ENCODE data around the gene PER2.

GRCh38 chr2:238272156-238272555 is 16.3 kb downstream of the PER2 start:
- TF ChIP-seq SMAD3 (CRISPR knock-in tag; IDR thresholded peaks at IDR 0.05; ENCODE audit: borderline replicate concordance): no peak
- TF ChIP-seq TP53 (CRISPR knock-in tag; IDR thresholded peaks at IDR 0.05): no peak
- TF ChIP-seq, protein P1, sequence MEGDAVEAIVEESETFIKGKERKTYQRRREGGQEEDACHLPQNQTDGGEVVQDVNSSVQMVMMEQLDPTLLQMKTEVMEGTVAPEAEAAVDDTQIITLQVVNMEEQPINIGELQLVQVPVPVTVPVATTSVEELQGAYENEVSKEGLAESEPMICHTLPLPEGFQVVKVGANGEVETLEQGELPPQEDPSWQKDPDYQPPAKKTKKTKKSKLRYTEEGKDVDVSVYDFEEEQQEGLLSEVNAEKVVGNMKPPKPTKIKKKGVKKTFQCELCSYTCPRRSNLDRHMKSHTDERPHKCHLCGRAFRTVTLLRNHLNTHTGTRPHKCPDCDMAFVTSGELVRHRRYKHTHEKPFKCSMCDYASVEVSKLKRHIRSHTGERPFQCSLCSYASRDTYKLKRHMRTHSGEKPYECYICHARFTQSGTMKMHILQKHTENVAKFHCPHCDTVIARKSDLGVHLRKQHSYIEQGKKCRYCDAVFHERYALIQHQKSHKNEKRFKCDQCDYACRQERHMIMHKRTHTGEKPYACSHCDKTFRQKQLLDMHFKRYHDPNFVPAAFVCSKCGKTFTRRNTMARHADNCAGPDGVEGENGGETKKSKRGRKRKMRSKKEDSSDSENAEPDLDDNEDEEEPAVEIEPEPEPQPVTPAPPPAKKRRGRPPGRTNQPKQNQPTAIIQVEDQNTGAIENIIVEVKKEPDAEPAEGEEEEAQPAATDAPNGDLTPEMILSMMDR (IDR thresholded peaks at IDR 0.05): no peak
- no peak for TF ChIP-seq FOXK1 (CRISPR knock-in tag; IDR thresholded peaks at IDR 0.05)
- no peak for TF ChIP-seq JUN (CRISPR knock-in tag; IDR thresholded peaks at IDR 0.05)
